Activated naive CD4-positive, alpha-beta T cell treated with Interleukin-2 at 50 U/mL for 16 hours (primary cell): Measurements from ENCODE around the gene SLC36A1.

Experiments
- DNase-seq: peaks from one replicate; pipeline ENCODE4 v3.0.0-alpha.2; 2020

Gene SLC36A1

GRCh38 chr5:151451626-151452520 is 4.5 kb downstream of the SLC36A1 start:
- no peak for DNase-seq

GRCh38 chr5:151454166-151454565 is 6.8 kb downstream of the SLC36A1 start:
- no peak for DNase-seq

DNA sequence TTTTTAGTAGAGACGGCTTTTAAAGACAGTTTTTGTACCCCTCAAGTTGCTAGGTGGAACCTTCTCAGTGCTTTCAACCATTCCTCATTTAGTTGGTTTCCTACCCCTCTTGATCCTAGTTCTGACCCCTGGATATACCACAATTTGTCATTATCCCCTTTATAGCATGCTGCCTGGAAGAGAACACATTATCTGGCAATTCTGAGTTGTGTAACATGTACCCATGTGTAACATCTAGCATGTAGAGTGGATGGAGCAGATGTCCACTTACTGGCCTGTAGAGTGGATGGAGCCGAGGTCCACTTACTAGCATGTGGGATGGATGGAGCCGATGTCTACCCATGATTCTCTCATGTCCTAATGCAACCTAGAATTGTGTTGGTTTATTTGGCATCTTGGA is 7.5 kb downstream of the SLC36A1 start:
- DNase-seq = no peak

- DNase-seq = no peak
Measured at GRCh38 chr5:151456321-151456940, 9.0 kb downstream of the SLC36A1 start.

DNA sequence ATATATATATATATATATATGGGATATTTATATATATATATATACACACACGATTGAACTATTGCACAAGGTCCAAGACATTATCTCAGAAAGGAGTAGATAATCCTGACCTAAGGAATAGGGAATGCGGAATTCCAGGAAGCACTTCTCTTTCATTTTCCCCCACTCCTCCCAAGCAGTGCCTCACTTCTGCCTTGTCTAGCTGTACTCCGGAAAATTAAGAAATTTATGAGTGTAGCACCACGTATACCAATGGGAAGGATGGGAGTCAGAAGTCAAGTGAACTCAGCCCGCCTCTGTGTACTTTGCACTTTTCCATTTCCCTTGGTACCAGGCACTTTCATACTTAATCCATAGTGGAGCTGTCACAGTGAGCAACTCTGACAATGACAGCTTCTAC is 10.9 kb downstream of the SLC36A1 start:
- DNase-seq = no peak

GRCh38 chr5:151459680-151460324 is 12.4 kb downstream of the SLC36A1 start:
- no peak for DNase-seq

- DNase-seq = no peak
Measured at GRCh38 chr5:151461312-151461711, 13.9 kb downstream of the SLC36A1 start.

- no peak for DNase-seq
Measured at GRCh38 chr5:151463137-151464029, 16.0 kb downstream of the SLC36A1 start.

DNA sequence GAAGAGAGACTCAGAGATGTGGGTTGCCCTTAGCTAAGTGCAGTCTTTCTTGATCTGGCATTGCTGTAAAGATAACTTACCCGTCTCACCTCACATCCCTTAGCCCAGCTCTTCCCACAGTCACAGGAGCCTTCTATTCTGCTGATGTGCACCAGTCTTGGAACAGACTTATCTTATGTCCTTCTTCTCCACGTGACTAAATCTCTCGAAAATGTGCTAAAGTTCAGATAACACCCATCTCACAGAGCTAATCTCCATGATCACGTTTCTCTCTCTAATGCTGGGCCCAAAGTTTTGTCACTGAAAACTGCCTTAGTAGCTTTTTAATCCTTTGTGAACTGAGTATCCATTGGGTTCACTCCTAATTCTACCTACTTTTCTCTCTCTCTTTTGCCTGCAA is 16.7 kb downstream of the SLC36A1 start:
- DNase-seq = no peak

DNA sequence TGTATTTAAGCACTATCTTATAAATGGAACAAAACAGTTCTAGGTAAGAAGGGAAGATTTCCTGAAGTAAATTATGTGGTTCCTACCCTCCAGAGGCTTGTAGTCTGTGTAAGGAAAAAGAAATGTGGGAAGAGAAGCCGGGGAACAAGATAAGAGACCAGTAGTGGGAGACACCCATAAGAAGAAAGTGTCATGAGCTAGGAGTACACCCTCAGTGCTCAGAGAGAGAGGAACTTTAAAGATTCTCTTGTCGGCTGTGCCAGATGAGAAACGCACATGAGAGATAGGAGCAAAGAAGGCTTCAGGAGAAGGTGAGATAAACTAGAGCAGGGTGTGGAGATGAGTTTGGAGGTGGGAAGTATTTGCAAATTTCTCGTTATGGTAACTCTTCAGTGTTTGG is 18.1 kb downstream of the SLC36A1 start:
- DNase-seq = no peak

DNA sequence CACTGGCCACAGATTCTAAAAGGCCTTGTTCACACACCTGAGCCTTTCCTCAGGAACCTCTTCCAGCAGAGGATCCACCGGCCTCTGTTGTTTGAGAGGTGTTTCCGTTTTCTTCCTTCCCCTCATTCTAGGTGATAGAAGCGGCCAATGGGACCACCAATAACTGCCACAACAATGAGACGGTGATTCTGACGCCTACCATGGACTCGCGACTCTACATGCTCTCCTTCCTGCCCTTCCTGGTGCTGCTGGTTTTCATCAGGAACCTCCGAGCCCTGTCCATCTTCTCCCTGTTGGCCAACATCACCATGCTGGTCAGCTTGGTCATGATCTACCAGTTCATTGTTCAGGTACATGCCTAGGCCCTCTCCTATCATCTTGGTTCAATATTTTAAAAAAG is 20.2 kb downstream of the SLC36A1 start:
- no peak for DNase-seq

GRCh38 chr5:151469386-151469785 is 22.0 kb downstream of the SLC36A1 start:
- no peak for DNase-seq

GRCh38 chr5:151469992-151470391 is 22.6 kb downstream of the SLC36A1 start:
- no peak for DNase-seq

DNA sequence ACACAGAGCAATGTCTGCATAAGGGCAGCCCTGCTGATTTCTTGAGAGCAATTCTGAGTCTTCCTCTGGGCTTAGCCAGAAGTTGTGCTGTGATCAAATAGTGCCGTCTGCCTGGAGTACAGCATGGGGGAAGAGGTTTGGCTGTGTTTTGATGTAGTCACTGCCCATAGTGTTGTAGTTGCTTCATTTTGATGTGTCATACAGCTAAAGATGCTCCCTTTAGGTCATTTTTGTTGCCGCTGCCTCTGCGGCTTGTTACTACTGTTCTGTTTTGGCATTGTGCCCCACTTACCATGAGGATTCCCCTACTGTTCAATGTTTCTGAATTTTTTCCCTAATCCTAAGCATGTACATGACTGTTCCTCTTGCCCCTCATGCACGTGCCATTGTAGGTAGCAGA is 23.0 kb downstream of the SLC36A1 start:
- DNase-seq = no peak

GRCh38 chr5:151471276-151471675 is 23.9 kb downstream of the SLC36A1 start:
- DNase-seq = no peak

DNA sequence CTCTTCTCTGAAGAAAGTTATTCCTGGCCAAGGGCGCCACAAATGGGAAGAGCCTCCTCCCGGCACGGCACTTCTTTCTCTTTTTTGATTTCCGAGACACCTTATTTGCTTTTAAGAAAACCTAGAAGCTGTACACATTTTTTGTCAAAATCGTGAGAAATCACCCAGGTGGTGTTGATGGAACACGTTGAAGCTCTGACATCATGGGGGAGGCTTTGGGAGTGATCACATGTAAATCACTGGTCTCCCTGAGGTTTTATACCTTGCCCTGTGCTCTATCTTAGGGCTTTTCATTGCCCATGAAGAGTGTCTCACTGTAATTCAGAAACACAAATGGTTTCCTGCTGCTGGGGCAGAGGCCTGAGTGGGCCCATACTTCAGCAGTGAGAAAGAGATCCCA is 27.4 kb downstream of the SLC36A1 start:
- DNase-seq = no peak

DNA sequence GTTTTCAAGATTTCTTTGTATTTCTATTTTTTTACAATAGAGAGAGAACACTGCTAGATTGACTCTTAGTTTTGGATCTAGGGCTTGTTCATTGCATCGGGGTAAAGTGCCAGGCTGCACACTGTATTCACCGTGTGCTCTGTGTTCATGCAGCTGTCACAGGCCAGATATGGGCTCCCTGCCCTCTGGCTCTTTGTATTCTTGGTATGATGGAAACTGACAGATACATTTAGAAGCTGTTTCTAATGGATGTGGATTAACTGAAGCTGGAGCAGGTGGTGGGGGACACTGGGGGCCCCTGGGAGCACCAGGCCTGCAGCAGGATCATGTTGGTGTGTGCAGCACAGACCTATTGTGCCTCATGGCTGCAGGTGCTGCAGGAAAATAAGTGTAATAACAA is 28.0 kb downstream of the SLC36A1 start:
- no peak for DNase-seq

DNA sequence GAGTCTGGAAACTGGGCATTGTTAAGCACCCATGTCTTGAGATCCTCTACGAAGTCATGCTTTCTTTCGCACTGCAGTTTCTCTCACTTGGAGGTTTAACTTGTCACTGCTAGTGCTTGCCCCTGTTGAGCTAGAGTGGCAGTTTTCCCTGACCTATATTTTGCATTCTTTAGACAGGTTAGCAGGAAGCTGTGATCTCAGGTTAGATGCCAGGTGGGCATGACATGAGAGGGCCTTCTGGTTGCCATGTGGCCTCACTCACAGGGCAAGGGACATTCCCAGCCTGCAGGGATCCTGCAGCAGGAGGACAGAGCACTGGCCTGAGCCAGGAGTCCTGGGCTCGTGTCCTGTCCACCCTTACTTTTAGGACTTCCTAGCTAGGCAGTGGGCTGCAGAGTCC is 28.6 kb downstream of the SLC36A1 start:
- no peak for DNase-seq

GRCh38 chr5:151477101-151477500 is 29.7 kb downstream of the SLC36A1 start:
- no peak for DNase-seq

DNA sequence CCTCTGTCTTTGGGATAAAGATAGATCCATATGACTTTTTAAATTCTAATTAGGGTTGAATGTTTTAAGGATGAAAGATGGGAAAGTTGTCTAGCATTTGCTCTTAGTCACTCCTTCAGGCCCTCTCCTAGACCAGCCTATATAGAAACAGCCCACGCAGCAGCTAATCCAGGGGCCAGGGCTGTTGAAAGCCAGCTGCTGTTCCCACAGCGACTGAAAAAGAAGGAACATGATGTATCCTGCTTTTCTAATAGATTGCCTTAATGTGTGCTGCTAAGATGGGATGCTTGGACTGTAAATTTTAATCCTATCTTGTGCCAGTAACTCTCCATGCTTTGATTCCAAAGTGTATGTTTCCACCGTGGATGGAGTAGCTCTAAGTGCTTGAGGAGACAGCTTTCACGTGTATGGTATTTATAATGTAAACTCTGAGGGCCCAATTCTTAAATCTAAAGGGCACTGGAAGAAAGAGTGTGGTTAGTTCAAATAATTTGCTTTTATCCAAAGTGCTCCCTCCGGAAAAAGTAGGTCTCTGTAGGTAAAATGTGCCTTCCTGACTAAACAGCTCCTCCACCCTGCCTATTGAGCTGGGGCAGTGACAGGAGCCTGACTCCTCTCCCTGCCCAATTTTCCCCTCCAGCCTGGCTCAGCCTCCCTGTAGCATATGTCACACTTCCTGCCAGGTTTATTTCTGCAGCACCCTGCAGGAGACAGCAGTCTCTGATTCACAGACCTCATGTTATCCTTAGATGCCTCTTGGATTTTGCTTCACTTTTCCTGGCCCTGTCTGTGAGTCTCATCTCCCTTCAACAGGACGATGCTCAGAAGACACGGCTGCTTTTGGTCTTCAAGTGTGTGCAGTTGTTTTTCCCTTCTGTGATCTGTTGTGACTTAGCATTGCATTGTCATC is 33.2 kb downstream of the SLC36A1 start:
- no peak for DNase-seq

DNA sequence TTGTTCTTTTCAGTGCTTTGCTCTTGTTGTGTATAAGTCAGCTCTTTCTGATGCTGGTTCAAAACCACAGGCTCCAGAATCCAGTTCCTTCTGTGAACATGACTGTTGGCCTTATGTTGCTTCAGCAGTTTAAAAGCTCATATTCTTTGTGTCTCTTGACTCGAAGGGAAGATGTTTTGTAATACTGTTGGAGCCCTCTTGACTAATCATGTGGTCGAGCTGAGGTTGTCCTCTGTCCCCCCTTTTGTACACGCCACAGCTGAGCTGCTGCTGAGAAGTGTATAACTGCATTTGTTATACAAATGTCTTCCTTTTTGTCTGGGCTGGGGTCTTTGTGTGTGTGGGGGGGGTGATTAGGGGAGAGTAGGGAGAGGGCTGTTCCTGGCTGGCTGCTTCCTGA is 35.8 kb downstream of the SLC36A1 start:
- DNase-seq = no peak

- DNase-seq = no peak
Measured at GRCh38 chr5:151483647-151484046, 36.2 kb downstream of the SLC36A1 start.
